IMR-90 (cell line): ENCODE data around the gene NMT1. TPM values are rescaled to one million over a fixed set of nuclear protein-coding genes. Genes with fewer than 3 reads are reported as not detected.

Experiments
- ATAC-seq: fragments of 200-7000 bp; cut with Tn5 transposase; 2 replicates; pipeline ENCODE4 v1.9.1; 2020; ENCODE audit warnings: low read depth, mild to moderate bottlenecking, moderate library complexity
- BruUV-seq: library from RNA; stranded (reverse); fragments of 400-500 nt; replicated peaks from 2 replicates; lab custom pipeline; 2021; lab: Mats Ljungman, UMichigan
- CTCF ChIA-PET: fragments of 300-600 bp; formaldehyde crosslinking; extraction: SDS; loops from one replicate; lab custom pipeline; 2021; ENCODE audit warnings: antibody characterized with exemption; lab: Yijun Ruan, JAX
- POLR2A ChIA-PET: fragments of 300-600 bp; sonication (Branson Sonifier 250); formaldehyde crosslinking; loops from one replicate; lab custom pipeline; 2022; ENCODE audit warnings: antibody characterized with exemption; ENCODE audit not compliant: unreplicated experiment; lab: Charles Lee
- DNase-seq: peaks from one replicate; pipeline ENCODE4 v3.0.0; 2013
- H2AFZ ChIP-seq: replicated peaks from 2 replicates; pipeline ENCODE3; 2013; ENCODE audit warnings: low read length, mild to moderate bottlenecking; ENCODE audit not compliant: poor library complexity
- H2AK5ac ChIP-seq: 2 replicates; pipeline ENCODE4 v1.6.1; 2013; ENCODE audit warnings: low read depth, low read length, inconsistent platforms
- H2AK9ac ChIP-seq: replicated peaks from 2 replicates; pipeline ENCODE3; 2013; ENCODE audit warnings: mild to moderate bottlenecking, low read depth, low read length, moderate library complexity; ENCODE audit not compliant: poor library complexity
- H2BK120ac ChIP-seq: 2 replicates; pipeline ENCODE4 v1.6.1; 2013; ENCODE audit warnings: low read depth, low read length, inconsistent platforms
- H2BK15ac ChIP-seq: 3 replicates; pipeline ENCODE4 v1.6.1; 2013; ENCODE audit warnings: low read depth, low read length, inconsistent platforms
- H2BK20ac ChIP-seq: 2 replicates; pipeline ENCODE4 v1.6.1; 2013; ENCODE audit warnings: low read depth, mild to moderate bottlenecking, inconsistent platforms, low read length, moderate library complexity
- H2BK5ac ChIP-seq: 2 replicates; pipeline ENCODE4 v1.6.1; 2013; ENCODE audit warnings: mild to moderate bottlenecking, low read depth, low read length, inconsistent platforms; ENCODE audit not compliant: poor library complexity, severe bottlenecking
- H3K14ac ChIP-seq: replicated peaks from 2 replicates; pipeline ENCODE4 v1.6.1; 2013; ENCODE audit warnings: low read depth, low read length, inconsistent platforms
- H3K18ac ChIP-seq: 2 replicates; pipeline ENCODE4 v1.6.1; 2013; ENCODE audit warnings: low read depth, low read length, control low read depth
- H3K23ac ChIP-seq: 2 replicates; pipeline ENCODE4 v1.6.1; 2013; ENCODE audit warnings: low read depth, low read length, inconsistent platforms
- H3K27ac ChIP-seq: 2 replicates; pipeline ENCODE4 v1.5.1; 2013; ENCODE audit warnings: mild to moderate bottlenecking, control low read depth, low read length; ENCODE audit not compliant: insufficient read depth
- H3K27me3 ChIP-seq: 2 replicates; pipeline ENCODE4 v1.6.1; 2013; ENCODE audit warnings: low read length; ENCODE audit not compliant: control insufficient read depth, insufficient read depth
- H3K36me3 ChIP-seq: 2 replicates; pipeline ENCODE4 v1.6.1; 2013; ENCODE audit warnings: low read length, mixed read lengths; ENCODE audit not compliant: control insufficient read depth, insufficient read depth
- H3K4ac ChIP-seq: 2 replicates; pipeline ENCODE4 v1.6.1; 2013; ENCODE audit warnings: low read depth, low read length, inconsistent platforms
- H3K4me1 ChIP-seq: 2 replicates; pipeline ENCODE4 v1.6.1; 2013; ENCODE audit warnings: low read length, mixed read lengths; ENCODE audit not compliant: control insufficient read depth, insufficient read depth
- H3K4me2 ChIP-seq: 2 replicates; pipeline ENCODE4 v1.6.1; 2013; ENCODE audit warnings: low read depth, mild to moderate bottlenecking, control low read depth, low read length, moderate library complexity
- H3K4me3 ChIP-seq: 2 replicates; pipeline ENCODE4 v1.5.1; 2013; ENCODE audit warnings: low read depth, mild to moderate bottlenecking, control low read depth, low read length, moderate library complexity; ENCODE audit not compliant: insufficient read depth
- H3K56ac ChIP-seq: 2 replicates; pipeline ENCODE4 v1.6.1; 2013; ENCODE audit warnings: low read length, inconsistent platforms; ENCODE audit not compliant: insufficient read depth; ENCODE audit errors: extremely low read depth
- H3K79me1 ChIP-seq, 2 experiments: 2 replicates each; pipeline ENCODE4 v1.6.1; 2013; ENCODE audit warnings: low read length in 2 of 2, inconsistent platforms in 1 of 2, low read depth in 1 of 2
- H3K9ac ChIP-seq: 2 replicates; pipeline ENCODE4 v1.6.1; 2013; ENCODE audit warnings: low read depth, low read length, control low read depth
- H3K9me1 ChIP-seq: 2 replicates; pipeline ENCODE4 v1.6.1; 2013; ENCODE audit warnings: low read length, inconsistent platforms; ENCODE audit not compliant: insufficient read depth
- H3K9me3 ChIP-seq: 2 replicates; pipeline ENCODE4 v1.6.1; 2013; ENCODE audit warnings: low read length; ENCODE audit not compliant: control insufficient read depth, insufficient read depth
- H4K20me1 ChIP-seq: 2 replicates; pipeline ENCODE4 v1.6.1; 2013; ENCODE audit warnings: low read length, inconsistent platforms; ENCODE audit not compliant: insufficient read depth
- H4K5ac ChIP-seq: 2 replicates; pipeline ENCODE4 v1.6.1; 2013; ENCODE audit warnings: mild to moderate bottlenecking, low read depth, low read length, control low read depth
- H4K8ac ChIP-seq, 2 experiments: 2 replicates each; pipeline ENCODE4 v1.6.1; 2013; ENCODE audit warnings: low read depth in 2 of 2, low read length in 2 of 2, control low read depth in 1 of 2, inconsistent platforms in 1 of 2
- H4K91ac ChIP-seq: 2 replicates; pipeline ENCODE4 v1.6.1; 2013; ENCODE audit warnings: low read depth, low read length, inconsistent platforms; ENCODE audit not compliant: insufficient read depth
- NFE2L2 ChIP-seq: fragments of 150-350 bp; IDR thresholded peaks from 2 replicates; pipeline ENCODE4 v1.6.1; 2016; ENCODE audit warnings: low read depth, mild to moderate bottlenecking, low read length
- POLR2A ChIP-seq: IDR thresholded peaks from 2 replicates; pipeline ENCODE4 v1.6.1; 2012; ENCODE audit warnings: mild to moderate bottlenecking, low read depth, low read length
- RCOR1 ChIP-seq: IDR thresholded peaks from 2 replicates; pipeline ENCODE4 v1.6.1; 2012; ENCODE audit warnings: mild to moderate bottlenecking, low read length, improper control_type of control experiment; ENCODE audit not compliant: insufficient replicate concordance
- WGBS, 2 experiments: methylation state at CpG; one replicate each; pipeline versions ENCODE4 v1.1.5 to v1.1.7; 2013; ENCODE audit warnings: missing lambda C conversion rate in 2 of 2; ENCODE audit not compliant: insufficient read length in 1 of 2; ENCODE audit errors: extremely low coverage in 2 of 2; 5-methylcytosine and 5-hydroxymethylcytosine counted together
- dilution Hi-C: fragments of 300-500 bp; cut with HindIII; formaldehyde crosslinking; loops from one replicate; pipeline ENCODE4 v1.14.3; 2018; ENCODE audit warnings: low sequenced_read_pairs; ENCODE audit not compliant: unreplicated experiment
- in situ Hi-C: fragments of 300-500 bp; cut with MboI; formaldehyde crosslinking; loops from 3 replicates; pipeline ENCODE4 v1.14.3; 2019; ENCODE audit warnings: low sequenced_read_pairs, inconsistent platforms, mixed read lengths
- intact Hi-C: fragments of 100-400 bp; cut with micrococcal nuclease; formaldehyde crosslinking; loops from 2 replicates; pipeline ENCODE4 v1.10.0; 2022
- polyA plus RNA-seq, 3 experiments: library from polyadenylated mRNA; depleted of rRNA; stranded (reverse); fragments of >200 nt; gene quantifications; 2 replicates each; pipeline ENCODE4 v1.2.3, GENCODE V29; 2012; ENCODE audit warnings: low replicate concordance in 1 of 3
- total RNA-seq: library from RNA; depleted of rRNA; stranded (reverse); fragments of >200 nt; gene quantifications from 2 replicates; pipeline ENCODE4 v1.2.3, GENCODE V29; 2012
- TF ChIP-seq, protein P1 (sequence below): conservative IDR thresholded peaks from 2 replicates; pipeline ENCODE4 v1.5.1; 2012; ENCODE audit warnings: mild to moderate bottlenecking, low read depth, low read length, improper control_type of control experiment

The NMT1 gene
- total and polyA plus RNA-seq, 2 of the 4 experiments (the other 2 are of a cell fraction): 38.0 to 60.6 TPM

DNA sequence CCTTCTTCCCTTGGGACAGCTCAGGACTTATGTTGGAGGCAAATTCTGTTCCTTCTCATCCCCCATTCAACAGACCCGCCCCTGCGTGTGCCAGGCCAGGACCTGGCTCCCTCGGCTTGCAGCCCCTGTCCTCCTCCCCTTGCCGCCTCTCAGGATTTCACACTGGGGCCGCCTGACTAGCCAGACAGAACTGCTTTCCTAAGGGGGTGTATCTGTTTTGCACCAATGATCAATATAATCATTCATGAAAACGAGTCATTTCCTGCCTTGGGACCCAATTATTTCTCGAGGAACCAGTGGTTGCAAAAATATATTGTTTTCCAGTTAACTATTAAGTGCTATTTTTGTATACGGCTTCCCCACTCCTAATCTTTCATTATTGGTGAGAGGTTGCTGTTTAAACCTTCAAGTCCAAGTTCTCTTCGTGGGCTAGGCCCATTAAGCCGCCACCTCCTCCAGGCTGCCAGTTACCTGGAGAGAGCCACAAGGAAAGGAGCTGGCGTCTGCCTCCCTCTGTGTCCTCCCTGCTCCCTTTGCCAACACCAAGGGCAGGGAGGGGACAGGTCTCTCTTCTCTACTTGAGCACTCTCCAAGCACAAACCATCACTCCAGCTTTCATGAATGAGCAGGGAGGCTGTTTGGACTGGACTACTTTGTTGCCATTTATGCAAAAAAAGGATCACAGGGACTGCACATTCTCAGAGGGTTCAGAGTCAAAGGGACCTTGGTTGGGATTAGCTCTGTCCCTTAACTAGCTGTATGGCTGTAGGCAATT lies 18.6 kb upstream of the NMT1 start:
- no peak overlapping the region for H4K91ac ChIP-seq
- peak overlapping the region; percentile 83 for H3K23ac ChIP-seq
- H2BK5ac ChIP-seq: no peak overlapping the region
- no CpG with 5 or more reads among the region's 11 CpGs for WGBS, 2 experiments
- H2AK9ac ChIP-seq: peak overlapping the region; percentile 63
- BruUV-seq: no TSS peak
- 0 out of 2 replicates have a peak overlapping the region, but pooled peaks have one; percentile 7 for H3K4ac ChIP-seq
- no peak overlapping the region for H3K27ac ChIP-seq
- no peak overlapping the region for H2BK20ac ChIP-seq
- dilution Hi-C loops (no loop called here), intact Hi-C loops (no loop called here), in situ Hi-C loops (no loop called here)
- H4K20me1 ChIP-seq: peaks cover 10% of the 10 kb centered on the region
- no peak for ATAC-seq
- H3K14ac ChIP-seq: peak overlapping the region; percentile 46; the same call in 1 of the 2 replicates
- H3K79me1 ChIP-seq: peaks cover 58 to 86% of the 10 kb centered on the region in 2 experiments
- H3K18ac ChIP-seq: no peak overlapping the region
- no peaks in the 10 kb centered on the region for H3K9me3 ChIP-seq
- H4K5ac ChIP-seq: no peak overlapping the region
- no peak overlapping the region for H3K9ac ChIP-seq
- no peak overlapping the region for H3K4me2 ChIP-seq
- H3K9me1 ChIP-seq: peaks cover 33% of the 10 kb centered on the region
- H3K4me1 ChIP-seq: peaks cover 20% of the 10 kb centered on the region
- H2BK120ac ChIP-seq: no peak overlapping the region
- ChIA-PET CTCF (interaction anchor here (0.5 to 1.1 kb wide), 3 partner anchors 31 to 93 kb away, joined by 3 to 4 read pairs (median 3); partner anchors contain the start of gene ACBD4), POLR2A (interaction anchor here (0.7 kb wide), 1 partner anchor 317 kb away, joined by 11 read pairs; no protein-coding TSS in a partner anchor)
- H3K56ac ChIP-seq: no peak overlapping the region
- H2AK5ac ChIP-seq: 0 out of 2 replicates have a peak overlapping the region, but pooled peaks have one; percentile 12
- no peak for DNase-seq
- peak overlapping the region in 1 of 2 experiments; percentile 29; a peak in 1 of 4 replicates for H4K8ac ChIP-seq
- no peak overlapping the region for H2BK15ac ChIP-seq
- 0 out of 2 replicates have a peak, but pooled peaks cover 2% of the 10 kb centered on the region for H3K36me3 ChIP-seq
- H2AFZ ChIP-seq: peak overlapping the region; percentile 41
- no peak overlapping the region for H3K4me3 ChIP-seq
- no peaks in the 10 kb centered on the region for H3K27me3 ChIP-seq
- no peak for TF ChIP-seq NFE2L2
- TF ChIP-seq RCOR1: no peak
- TF ChIP-seq, protein P1, sequence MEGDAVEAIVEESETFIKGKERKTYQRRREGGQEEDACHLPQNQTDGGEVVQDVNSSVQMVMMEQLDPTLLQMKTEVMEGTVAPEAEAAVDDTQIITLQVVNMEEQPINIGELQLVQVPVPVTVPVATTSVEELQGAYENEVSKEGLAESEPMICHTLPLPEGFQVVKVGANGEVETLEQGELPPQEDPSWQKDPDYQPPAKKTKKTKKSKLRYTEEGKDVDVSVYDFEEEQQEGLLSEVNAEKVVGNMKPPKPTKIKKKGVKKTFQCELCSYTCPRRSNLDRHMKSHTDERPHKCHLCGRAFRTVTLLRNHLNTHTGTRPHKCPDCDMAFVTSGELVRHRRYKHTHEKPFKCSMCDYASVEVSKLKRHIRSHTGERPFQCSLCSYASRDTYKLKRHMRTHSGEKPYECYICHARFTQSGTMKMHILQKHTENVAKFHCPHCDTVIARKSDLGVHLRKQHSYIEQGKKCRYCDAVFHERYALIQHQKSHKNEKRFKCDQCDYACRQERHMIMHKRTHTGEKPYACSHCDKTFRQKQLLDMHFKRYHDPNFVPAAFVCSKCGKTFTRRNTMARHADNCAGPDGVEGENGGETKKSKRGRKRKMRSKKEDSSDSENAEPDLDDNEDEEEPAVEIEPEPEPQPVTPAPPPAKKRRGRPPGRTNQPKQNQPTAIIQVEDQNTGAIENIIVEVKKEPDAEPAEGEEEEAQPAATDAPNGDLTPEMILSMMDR: no peak
- TF ChIP-seq POLR2A: no peak
